ENCODE measurements around the gene TTC7B.

DNA sequence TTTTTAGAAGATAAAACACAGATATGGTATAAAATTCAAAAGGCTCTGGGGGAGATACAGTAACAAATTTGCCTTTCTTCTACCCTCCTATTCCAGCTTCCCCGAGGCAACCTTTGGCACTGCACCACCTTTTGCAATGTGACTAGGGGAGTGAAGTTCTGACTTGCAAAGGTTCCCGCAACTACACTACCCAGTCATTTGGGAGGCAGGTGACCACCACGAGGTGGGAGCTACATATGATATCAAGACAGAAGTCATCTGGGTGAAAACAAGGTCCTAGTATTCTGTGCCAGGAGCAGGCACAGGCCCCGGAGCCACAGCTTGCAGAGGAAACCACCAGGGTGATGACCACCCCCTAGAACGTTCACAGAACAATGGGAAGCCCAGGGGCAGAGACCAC is 141.5 kb downstream of the TTC7B start:
- TF ChIP-seq, protein P1, sequence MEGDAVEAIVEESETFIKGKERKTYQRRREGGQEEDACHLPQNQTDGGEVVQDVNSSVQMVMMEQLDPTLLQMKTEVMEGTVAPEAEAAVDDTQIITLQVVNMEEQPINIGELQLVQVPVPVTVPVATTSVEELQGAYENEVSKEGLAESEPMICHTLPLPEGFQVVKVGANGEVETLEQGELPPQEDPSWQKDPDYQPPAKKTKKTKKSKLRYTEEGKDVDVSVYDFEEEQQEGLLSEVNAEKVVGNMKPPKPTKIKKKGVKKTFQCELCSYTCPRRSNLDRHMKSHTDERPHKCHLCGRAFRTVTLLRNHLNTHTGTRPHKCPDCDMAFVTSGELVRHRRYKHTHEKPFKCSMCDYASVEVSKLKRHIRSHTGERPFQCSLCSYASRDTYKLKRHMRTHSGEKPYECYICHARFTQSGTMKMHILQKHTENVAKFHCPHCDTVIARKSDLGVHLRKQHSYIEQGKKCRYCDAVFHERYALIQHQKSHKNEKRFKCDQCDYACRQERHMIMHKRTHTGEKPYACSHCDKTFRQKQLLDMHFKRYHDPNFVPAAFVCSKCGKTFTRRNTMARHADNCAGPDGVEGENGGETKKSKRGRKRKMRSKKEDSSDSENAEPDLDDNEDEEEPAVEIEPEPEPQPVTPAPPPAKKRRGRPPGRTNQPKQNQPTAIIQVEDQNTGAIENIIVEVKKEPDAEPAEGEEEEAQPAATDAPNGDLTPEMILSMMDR (optimal IDR thresholded peaks at IDR 0.05 in 1 of 3, IDR thresholded peaks at IDR 0.05 in 1 of 3, conservative IDR thresholded peaks at IDR 0.05 in 1 of 3; ENCODE audit: extremely low read depth in 1 of 3, insufficient read depth in 2 of 3, low read length in 3 of 3) = no peak
- TF ChIP-seq EZH2 (IDR thresholded peaks at IDR 0.05; ENCODE audit: low read length) = no peak

All from keratinocyte (primary cell).